Measurements from ENCODE around the gene BCL2L11.
A peak's percentile ranks its signal among the peaks of the same experiment; 100 is the strongest.

Gene BCL2L11

GRCh38 chr2:111099402-111099801, 21.3 kb upstream of the BCL2L11 start:
- in situ Hi-C loops (cut with MboI; ENCODE audit: low pct_unique_long_range_greater_than_20kb, low sequenced_read_pairs, unreplicated experiment), result no loop called here
- TF ChIP-seq CTCF (IDR thresholded peaks at IDR 0.05; ENCODE audit: extremely low read depth, insufficient read depth, missing control alignments), result no peak
- no peak for DNase-seq (ENCODE audit: low spot score)

GRCh38 chr2:111100087-111100764, 20.5 kb upstream of the BCL2L11 start:
- no peak for DNase-seq (ENCODE audit: low spot score)
- no peak for TF ChIP-seq CTCF (IDR thresholded peaks at IDR 0.05; ENCODE audit: extremely low read depth, insufficient read depth, missing control alignments)
- in situ Hi-C loops (cut with MboI; ENCODE audit: low pct_unique_long_range_greater_than_20kb, low sequenced_read_pairs, unreplicated experiment), result loop anchor here (25.0 kb wide), 1 partner anchor 612 kb away; no protein-coding TSS in a partner anchor

GRCh38 chr2:111100765-111101162, 19.9 kb upstream of the BCL2L11 start:
- DNase-seq (ENCODE audit: low spot score), result peak; percentile 48
- no peak for TF ChIP-seq CTCF (IDR thresholded peaks at IDR 0.05; ENCODE audit: extremely low read depth, insufficient read depth, missing control alignments)
- in situ Hi-C loops (cut with MboI; ENCODE audit: low pct_unique_long_range_greater_than_20kb, low sequenced_read_pairs, unreplicated experiment), result loop anchor here (25.0 kb wide), 1 partner anchor 612 kb away; no protein-coding TSS in a partner anchor

DNA sequence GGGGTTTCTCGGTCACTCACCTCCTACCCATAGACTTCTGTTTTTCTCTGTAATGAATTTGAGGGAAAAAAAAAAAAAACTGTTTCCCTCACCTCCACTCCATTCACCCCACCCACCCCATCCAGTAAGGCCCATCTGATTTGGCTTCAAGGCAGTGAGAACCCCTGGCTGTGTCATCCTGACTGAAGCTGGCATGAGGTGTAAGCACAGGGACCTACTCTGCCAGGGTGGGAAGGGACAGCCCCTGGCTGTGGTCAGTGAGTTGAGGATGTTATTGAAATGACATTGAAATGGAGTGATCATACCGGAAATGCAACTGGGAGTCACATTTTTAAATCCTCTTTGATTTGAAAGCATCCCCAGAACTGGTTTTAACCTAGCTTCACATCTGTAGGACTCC, 19.1 kb upstream of the BCL2L11 start:
- DNase-seq (ENCODE audit: low spot score), result no peak
- in situ Hi-C loops (cut with MboI; ENCODE audit: low pct_unique_long_range_greater_than_20kb, low sequenced_read_pairs, unreplicated experiment), result loop anchor here (25.0 kb wide), 1 partner anchor 611 kb away; no protein-coding TSS in a partner anchor
- no peak for TF ChIP-seq CTCF (IDR thresholded peaks at IDR 0.05; ENCODE audit: extremely low read depth, insufficient read depth, missing control alignments)

DNA sequence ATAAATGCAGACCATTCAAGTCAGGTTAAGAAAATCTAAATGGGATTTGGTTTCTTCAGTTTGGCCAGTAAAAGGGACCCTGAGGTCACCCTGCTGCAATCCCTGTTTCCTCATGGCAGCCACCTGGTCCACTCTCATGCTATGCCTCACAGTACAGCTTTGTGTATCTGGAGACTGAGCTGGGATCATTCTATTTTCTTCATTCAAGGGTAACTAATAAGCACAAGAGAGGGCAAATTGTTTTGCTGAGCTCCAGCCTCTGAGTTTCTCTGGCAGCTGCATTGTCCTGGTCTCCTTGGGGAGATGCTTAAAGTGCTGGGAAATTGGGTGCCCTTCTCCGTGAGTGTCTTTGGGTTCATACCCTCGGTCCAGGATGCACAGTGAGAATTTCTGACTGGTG, 18.5 kb upstream of the BCL2L11 start:
- in situ Hi-C loops (cut with MboI; ENCODE audit: low pct_unique_long_range_greater_than_20kb, low sequenced_read_pairs, unreplicated experiment), result loop anchor here (25.0 kb wide), 1 partner anchor 610 kb away; no protein-coding TSS in a partner anchor
- TF ChIP-seq CTCF (IDR thresholded peaks at IDR 0.05; ENCODE audit: extremely low read depth, insufficient read depth, missing control alignments), result no peak
- DNase-seq (ENCODE audit: low spot score), result no peak

GRCh38 chr2:111105926-111106325, 14.8 kb upstream of the BCL2L11 start:
- no peak for TF ChIP-seq CTCF (IDR thresholded peaks at IDR 0.05; ENCODE audit: extremely low read depth, insufficient read depth, missing control alignments)
- no peak for DNase-seq (ENCODE audit: low spot score)
- in situ Hi-C loops (cut with MboI; ENCODE audit: low pct_unique_long_range_greater_than_20kb, low sequenced_read_pairs, unreplicated experiment), result loop anchor here (25.0 kb wide), 1 partner anchor 606 kb away; no protein-coding TSS in a partner anchor
